Thyroid gland (tissue), 4 donors: ENCODE results near the gene KIF20B. TPM values are rescaled to one million over a fixed set of nuclear protein-coding genes. Genes with fewer than 3 reads are reported as not detected.

Source experiments
- DNase-seq, 2 donors: peaks; one replicate each; pipeline ENCODE4 v3.0.0-alpha.2; 2019
- H3K27ac ChIP-seq, 3 donors: fragments of 200-600 bp; sonication (generic); 1 replicate in 2 of 3; 2 replicates in 1 of 3; pipeline ENCODE4 v1.5.1; 2016 to 2019; ENCODE audit warnings: mild to moderate bottlenecking in 1 of 3, moderate library complexity in 1 of 3
- H3K27me3 ChIP-seq: fragments of 200-600 bp; sonication (generic); one replicate; pipeline ENCODE4 v1.5.1; 2019
- H3K36me3 ChIP-seq, 2 donors: fragments of 200-600 bp; sonication (generic); one replicate each; pipeline ENCODE4 v1.5.1; 2016 to 2019
- H3K4me1 ChIP-seq, 2 donors: fragments of 200-600 bp; sonication (generic); one replicate each; pipeline ENCODE4 v1.5.1; 2017 to 2019
- H3K4me3 ChIP-seq, 3 donors: fragments of 200-600 bp; sonication (generic); replicated peaks in 1 of 3; 1 replicate in 2 of 3; 2 replicates in 1 of 3; pipeline ENCODE4 v1.5.1; 2016; ENCODE audit warnings: mild to moderate bottlenecking in 1 of 3
- H3K9me3 ChIP-seq: fragments of 200-600 bp; sonication (generic); one replicate; pipeline ENCODE4 v1.5.1; 2017
- CTCF ChIP-seq, 6 experiments: fragments of 200-600 bp in 3 of 6; fragments of 450-650 bp in 3 of 6; sonication (generic) in 3 of 6; IDR thresholded peaks; one replicate each; pipeline ENCODE4 v1.5.1; 2016 to 2019; ENCODE audit warnings: antibody characterized with exemption in 6 of 6, mild to moderate bottlenecking in 2 of 6, inconsistent platforms in 1 of 6, moderate library complexity in 1 of 6
- POLR2A ChIP-seq, 2 donors: fragments of 450-650 bp; IDR thresholded peaks; one replicate each; pipeline ENCODE4 v1.6.1; 2017; ENCODE audit warnings: antibody characterized with exemption in 2 of 2, mild to moderate bottlenecking in 2 of 2, moderate library complexity in 1 of 2
- WGBS, 2 donors: methylation state at CpG; one replicate each; pipeline ENCODE4 v1.1.5; 2017; 5-methylcytosine and 5-hydroxymethylcytosine counted together
- intact Hi-C: fragments of 100-400 bp; cut with DNase I; formaldehyde crosslinking; loops from one replicate; pipeline ENCODE4 v1.15.1; 2023
- total RNA-seq, 4 donors: library from RNA; depleted of rRNA; stranded (reverse); fragments of >200 nt; gene quantifications; one replicate each; pipeline ENCODE4 v1.2.3, GENCODE V29; 2016

KIF20B gene
- total RNA-seq, 4 donors from 2014 or later: 3.8 to 6.2 (median 4.5) TPM

GRCh38 chr10:89795840-89796239 lies 94.5 kb downstream of the KIF20B start:
- H3K4me3 ChIP-seq: no peak overlapping the region
- H3K36me3 ChIP-seq: no peaks in the 10 kb centered on the region
- H3K4me1 ChIP-seq: no peaks in the 10 kb centered on the region
- intact Hi-C loops: no loop called here
- no peak for DNase-seq
- WGBS, 2 donors: 74 to 87% methylated on average over 1 of the region's 1 CpG
- TF ChIP-seq CTCF (IDR thresholded peaks at IDR 0.05) (no peak), POLR2A (IDR thresholded peaks at IDR 0.05) (no peak)
- no peak overlapping the region for H3K27ac ChIP-seq
- H3K27me3 ChIP-seq: no peaks in the 10 kb centered on the region
- no peaks in the 10 kb centered on the region for H3K9me3 ChIP-seq

DNA sequence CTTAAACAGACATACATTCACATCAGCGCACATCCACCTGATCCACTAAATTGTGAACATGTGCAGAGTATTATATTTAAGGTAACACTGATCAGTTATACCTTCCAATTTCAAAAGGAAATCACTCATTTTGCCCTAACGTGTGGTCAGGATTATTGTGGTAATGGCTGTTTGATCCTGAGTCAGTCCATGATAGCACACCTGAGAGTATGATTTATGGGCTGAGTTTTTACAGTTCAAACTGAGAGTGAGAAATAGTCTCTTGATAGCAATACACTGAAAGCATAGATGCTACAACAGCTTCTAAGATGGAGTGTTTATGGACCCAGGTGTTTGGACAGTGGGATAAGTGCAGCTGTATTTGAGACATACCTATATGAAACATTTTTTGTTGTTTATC lies 96.7 kb downstream of the KIF20B start:
- H3K27ac ChIP-seq: no peak overlapping the region
- 87 to 96% methylated on average over 2 of the region's 2 CpGs for WGBS, 2 donors
- TF ChIP-seq CTCF (IDR thresholded peaks at IDR 0.05) (no peak), POLR2A (IDR thresholded peaks at IDR 0.05) (no peak)
- H3K36me3 ChIP-seq: no peaks in the 10 kb centered on the region
- no peak overlapping the region for H3K4me3 ChIP-seq
- H3K4me1 ChIP-seq: no peaks in the 10 kb centered on the region
- no peaks in the 10 kb centered on the region for H3K27me3 ChIP-seq
- no peaks in the 10 kb centered on the region for H3K9me3 ChIP-seq
- DNase-seq: no peak
- intact Hi-C loops: no loop called here

DNA sequence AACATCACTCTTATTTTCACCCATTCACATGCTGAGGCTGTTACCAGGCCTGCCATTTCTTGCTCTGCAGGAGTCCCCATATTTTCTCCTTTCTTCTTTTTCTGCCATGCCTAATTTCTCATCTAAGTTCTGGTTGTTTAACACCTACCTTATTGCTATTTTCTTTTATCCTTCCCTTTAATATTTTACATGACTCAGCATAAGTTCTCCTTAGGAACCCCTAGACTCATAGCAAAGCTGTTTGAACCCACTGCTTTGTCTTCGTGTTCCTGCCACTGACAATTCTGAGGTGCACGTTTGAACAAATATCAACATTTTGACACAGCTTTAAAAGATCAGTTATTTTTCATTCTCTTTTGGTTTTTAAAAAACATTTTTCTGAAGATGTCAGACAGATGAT lies 98.2 kb downstream of the KIF20B start:
- Histone ChIP-seq H3K27ac (no peak overlapping the region), H3K4me3 (no peak overlapping the region), H3K4me1 (no peaks in the 10 kb centered on the region), H3K36me3 (no peaks in the 10 kb centered on the region), H3K9me3 (no peaks in the 10 kb centered on the region), H3K27me3 (no peaks in the 10 kb centered on the region)
- no peak for DNase-seq
- intact Hi-C loops: no loop called here
- TF ChIP-seq POLR2A (IDR thresholded peaks at IDR 0.05) (no peak), CTCF (IDR thresholded peaks at IDR 0.05) (no peak)
- WGBS, 2 donors: 85 to 93% methylated on average over 2 of the region's 2 CpGs

DNA sequence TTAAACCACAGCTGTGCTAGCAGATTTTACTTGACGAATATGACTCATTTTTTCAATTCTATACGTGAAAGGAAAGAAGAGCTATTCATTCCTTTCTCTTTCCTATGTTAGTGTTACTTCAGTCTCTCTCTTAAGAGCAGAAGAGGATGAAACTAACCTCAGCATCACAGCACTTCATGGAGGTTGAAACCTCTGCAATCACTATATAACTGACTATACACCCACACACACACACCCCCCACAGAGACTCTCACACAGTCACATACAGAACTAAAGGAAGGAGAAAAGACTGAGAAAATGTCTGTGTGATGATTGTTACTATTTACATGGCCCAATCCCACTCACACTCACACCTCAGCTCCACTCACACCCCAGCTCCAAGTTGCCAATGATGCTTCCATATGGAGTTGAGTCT lies 104.2 kb downstream of the KIF20B start:
- no peak overlapping the region for H3K4me3 ChIP-seq
- H3K4me1 ChIP-seq: no peaks in the 10 kb centered on the region
- 82 to 84% methylated on average over 2 of the region's 2 CpGs for WGBS, 2 donors
- intact Hi-C loops: no loop called here
- no peaks in the 10 kb centered on the region for H3K27me3 ChIP-seq
- no peak for DNase-seq
- TF ChIP-seq POLR2A (IDR thresholded peaks at IDR 0.05) (no peak), CTCF (IDR thresholded peaks at IDR 0.05) (no peak)
- H3K27ac ChIP-seq: no peak overlapping the region
- H3K9me3 ChIP-seq: no peaks in the 10 kb centered on the region
- no peaks in the 10 kb centered on the region for H3K36me3 ChIP-seq

DNA sequence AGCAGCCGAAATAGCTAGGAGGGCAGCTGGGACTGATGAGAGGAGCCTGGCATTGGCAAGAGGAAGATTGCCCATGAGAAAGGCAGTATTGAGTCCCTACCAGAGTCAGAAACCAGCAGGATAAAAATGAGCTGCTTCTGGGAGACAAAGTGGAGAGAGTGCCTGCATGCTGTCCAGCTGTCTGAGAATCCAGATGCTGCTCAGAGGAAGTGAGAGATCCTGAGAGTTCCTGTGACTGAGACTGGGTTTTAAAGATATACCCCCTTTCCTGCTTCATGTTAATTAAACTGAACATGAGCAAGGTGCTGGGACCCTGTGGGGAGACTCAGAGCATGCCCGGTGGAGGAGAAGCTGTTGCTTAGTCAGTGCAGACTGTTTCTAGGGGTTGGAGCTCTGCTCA lies 107.5 kb downstream of the KIF20B start:
- intact Hi-C loops: no loop called here
- Histone ChIP-seq H3K27me3 (no peaks in the 10 kb centered on the region), H3K27ac (no peak overlapping the region), H3K4me3 (no peak overlapping the region), H3K36me3 (no peaks in the 10 kb centered on the region), H3K9me3 (no peaks in the 10 kb centered on the region), H3K4me1 (no peaks in the 10 kb centered on the region)
- no peak for DNase-seq
- TF ChIP-seq CTCF (IDR thresholded peaks at IDR 0.05) (no peak), POLR2A (IDR thresholded peaks at IDR 0.05) (no peak)
- 68 to 72% methylated on average over 2 of the region's 2 CpGs for WGBS, 2 donors
